Dendritic cell treated with granulocyte-macrophage colony-stimulating factor and Interleukin-4, amounts not matched to agents 40 ng/mL and 50 ng/mL, for 4 days (primary cell): Measurements from ENCODE around the gene HMGCL.
"Not testable (repeated sequence)": the region's sequence is repeated elsewhere in the genome, so short reads cannot be mapped to it uniquely, and the experiment has no call there.

ENCODE experiments used
- H3K27ac Mint-ChIP-seq: one replicate; pipeline ENCODE4 v1.8.0; 2022; ENCODE audit warnings: mild to moderate bottlenecking, mixed read lengths
- H3K27me3 Mint-ChIP-seq: one replicate; pipeline ENCODE4 v1.8.0; 2022; ENCODE audit warnings: mild to moderate bottlenecking, mixed read lengths
- H3K36me3 Mint-ChIP-seq: one replicate; pipeline ENCODE4 v1.8.0; 2022; ENCODE audit warnings: low read depth, mixed read lengths
- H3K4me1 Mint-ChIP-seq: one replicate; pipeline ENCODE4 v1.8.0; 2022; ENCODE audit warnings: low read depth, mixed read lengths
- H3K4me3 Mint-ChIP-seq: one replicate; pipeline ENCODE4 v1.8.0; 2022; ENCODE audit warnings: mild to moderate bottlenecking, moderate library complexity, mixed read lengths
- H3K9me3 Mint-ChIP-seq: one replicate; pipeline ENCODE4 v1.8.0; 2022; ENCODE audit warnings: mixed read lengths
- intact Hi-C: fragments of 100-400 bp; cut with micrococcal nuclease; formaldehyde crosslinking; loops from one replicate; pipeline ENCODE4 v1.15.0; 2022

Gene HMGCL

GRCh38 chr1:23790696-23791515, 34.3 kb downstream of the HMGCL start, which contains the start of gene LYPLA2:
Gene LYPLA2, plus strand, starts transcription at chr1:23791145. Its CDS starts 1,538 bp downstream, at chr1:23792683.
- Mint-ChIP-seq H3K9me3 (no peaks in the 10 kb centered on the region), H3K27ac (peak within 1 kb of the TSS; percentile 88), H3K4me1 (peaks cover 44% of the 10 kb centered on the region), H3K4me3 (peak within 1 kb of the TSS; percentile 92), H3K27me3 (no peaks in the 10 kb centered on the region), H3K36me3 (peaks cover 84% of the 10 kb centered on the region)
- intact Hi-C loops: loop anchor here (1.0 kb wide), 2 partner anchors 9 to 13 kb away; partner anchors contain the start of genes GALE and PITHD1

GRCh38 chr1:23788695-23789094, 36.5 kb downstream of the HMGCL start:
- Mint-ChIP-seq H3K27ac (no peak overlapping the region), H3K4me3 (no peak overlapping the region), H3K27me3 (no peaks in the 10 kb centered on the region), H3K9me3 (no peaks in the 10 kb centered on the region), H3K4me1 (peaks cover 40% of the 10 kb centered on the region), H3K36me3 (peaks cover 81% of the 10 kb centered on the region)
- intact Hi-C loops: no loop called here

GRCh38 chr1:23787701-23788100, 37.5 kb downstream of the HMGCL start:
- Mint-ChIP-seq H3K4me3 (no peak overlapping the region), H3K27ac (peak overlapping the region; percentile 31), H3K4me1 (peaks cover 30% of the 10 kb centered on the region), H3K36me3 (peaks cover 81% of the 10 kb centered on the region), H3K27me3 (no peaks in the 10 kb centered on the region), H3K9me3 (no peaks in the 10 kb centered on the region)
- intact Hi-C loops: no loop called here

- Mint-ChIP-seq H3K27me3 (no peaks in the 10 kb centered on the region), H3K4me1 (peaks cover 14% of the 10 kb centered on the region), H3K9me3 (no peaks in the 10 kb centered on the region), H3K4me3 (no peak overlapping the region), H3K36me3 (peaks cover 84% of the 10 kb centered on the region), H3K27ac (peak overlapping the region; percentile 72)
- intact Hi-C loops: no loop called here
Measured at GRCh38 chr1:23784846-23785245, 40.4 kb downstream of the HMGCL start.

GRCh38 chr1:23783141-23783540, 42.1 kb downstream of the HMGCL start:
- H3K4me3 Mint-ChIP-seq, H3K27ac Mint-ChIP-seq, H3K27me3 Mint-ChIP-seq, H3K9me3 Mint-ChIP-seq, intact Hi-C loops: not testable (repeated sequence)
- peaks cover 70% of the 10 kb centered on the region for H3K36me3 Mint-ChIP-seq
- H3K4me1 Mint-ChIP-seq: peaks cover 23% of the 10 kb centered on the region

GRCh38 chr1:23779826-23780371, 45.3 kb downstream of the HMGCL start:
- peaks cover 20% of the 10 kb centered on the region for H3K4me1 Mint-ChIP-seq
- peaks cover 37% of the 10 kb centered on the region for H3K36me3 Mint-ChIP-seq

GRCh38 chr1:23777979-23778814, 47.0 kb downstream of the HMGCL start, which contains the start of gene PITHD1:
Gene PITHD1, plus strand, starts transcription at chr1:23778418. Its CDS starts 98 bp downstream, at chr1:23778516.
- peaks cover 13% of the 10 kb centered on the region for H3K4me1 Mint-ChIP-seq
- intact Hi-C loops: loop anchor here (1.0 to 10.0 kb wide), 2 partner anchors 13 to 87 kb away; partner anchors contain the start of genes FUCA1 and LYPLA2
- H3K9me3 Mint-ChIP-seq: no peaks in the 10 kb centered on the region
- peaks cover 23% of the 10 kb centered on the region for H3K36me3 Mint-ChIP-seq
- no peaks in the 10 kb centered on the region for H3K27me3 Mint-ChIP-seq
- H3K4me3 Mint-ChIP-seq: peak within 1 kb of the TSS; percentile 79
- H3K27ac Mint-ChIP-seq: peak within 1 kb of the TSS; percentile 83

More at GRCh38 chr1:23779826-23780371, 45.3 kb downstream of the HMGCL start:
- Mint-ChIP-seq H3K27me3 (no peaks in the 10 kb centered on the region), H3K27ac (peak overlapping the region; percentile 83), H3K9me3 (no peaks in the 10 kb centered on the region), H3K4me3 (no peak overlapping the region)
- intact Hi-C loops: loop anchor here (10.0 kb wide), 1 partner anchor 85 kb away; the partner anchor contains the start of gene FUCA1

- intact Hi-C loops: loop anchor here (10.0 kb wide), 1 partner anchor 89 kb away; the partner anchor contains the start of gene FUCA1
- Mint-ChIP-seq H3K27me3 (no peaks in the 10 kb centered on the region), H3K4me3 (no peak overlapping the region), H3K4me1 (peaks cover 13% of the 10 kb centered on the region), H3K36me3 (peaks cover 11% of the 10 kb centered on the region), H3K27ac (no peak overlapping the region), H3K9me3 (no peaks in the 10 kb centered on the region)
Measured at GRCh38 chr1:23776217-23776616, 49.0 kb downstream of the HMGCL start.

GRCh38 chr1:23774174-23774880, 50.9 kb downstream of the HMGCL start:
- peaks cover 4% of the 10 kb centered on the region for H3K4me1 Mint-ChIP-seq
- H3K36me3 Mint-ChIP-seq: peaks cover 18% of the 10 kb centered on the region
- H3K27ac Mint-ChIP-seq: no peak overlapping the region
- H3K9me3 Mint-ChIP-seq: no peaks in the 10 kb centered on the region
- H3K4me3 Mint-ChIP-seq: no peak overlapping the region
- intact Hi-C loops: loop anchor here (5.0 to 10.0 kb wide), 2 partner anchors 33 to 90 kb away; partner anchors contain the start of gene FUCA1
- H3K27me3 Mint-ChIP-seq: no peaks in the 10 kb centered on the region

GRCh38 chr1:23772854-23773242, 52.4 kb downstream of the HMGCL start:
- Mint-ChIP-seq H3K9me3 (no peaks in the 10 kb centered on the region), H3K36me3 (peaks cover 29% of the 10 kb centered on the region), H3K4me3 (no peak overlapping the region), H3K27ac (no peak overlapping the region), H3K27me3 (no peaks in the 10 kb centered on the region), H3K4me1 (no peaks in the 10 kb centered on the region)
- intact Hi-C loops: loop anchor here (1.0 to 10.0 kb wide), 3 partner anchors 34 to 143 kb away; partner anchors contain the start of gene FUCA1

- Mint-ChIP-seq H3K27ac (no peak overlapping the region), H3K4me3 (no peak overlapping the region), H3K27me3 (no peaks in the 10 kb centered on the region), H3K4me1 (no peaks in the 10 kb centered on the region), H3K36me3 (peaks cover 33% of the 10 kb centered on the region), H3K9me3 (no peaks in the 10 kb centered on the region)
- intact Hi-C loops: loop anchor here (1.0 to 10.0 kb wide), 3 partner anchors 35 to 144 kb away; partner anchors contain the start of gene FUCA1
Measured at GRCh38 chr1:23772049-23772853, 53.0 kb downstream of the HMGCL start.

GRCh38 chr1:23768733-23769132, 56.5 kb downstream of the HMGCL start:
- H3K36me3 Mint-ChIP-seq: peaks cover 56% of the 10 kb centered on the region
- no peaks in the 10 kb centered on the region for H3K27me3 Mint-ChIP-seq
- no peak overlapping the region for H3K27ac Mint-ChIP-seq
- no peaks in the 10 kb centered on the region for H3K9me3 Mint-ChIP-seq
- H3K4me3 Mint-ChIP-seq: no peak overlapping the region
- intact Hi-C loops: no loop called here
- no peaks in the 10 kb centered on the region for H3K4me1 Mint-ChIP-seq
